HK-2 (cell line): ENCODE results near the gene PPP1CA.
A peak's percentile ranks its signal among the peaks of the same experiment; 100 is the strongest.
"Not testable (repeated sequence)": the region's sequence is repeated elsewhere in the genome, so short reads cannot be mapped to it uniquely, and the experiment has no call there.

Experiments used
- DNase-seq: peaks from one replicate; pipeline ENCODE4 v3.0.0-alpha.2; 2018; ENCODE audit not compliant: unreplicated experiment

Gene PPP1CA

DNA sequence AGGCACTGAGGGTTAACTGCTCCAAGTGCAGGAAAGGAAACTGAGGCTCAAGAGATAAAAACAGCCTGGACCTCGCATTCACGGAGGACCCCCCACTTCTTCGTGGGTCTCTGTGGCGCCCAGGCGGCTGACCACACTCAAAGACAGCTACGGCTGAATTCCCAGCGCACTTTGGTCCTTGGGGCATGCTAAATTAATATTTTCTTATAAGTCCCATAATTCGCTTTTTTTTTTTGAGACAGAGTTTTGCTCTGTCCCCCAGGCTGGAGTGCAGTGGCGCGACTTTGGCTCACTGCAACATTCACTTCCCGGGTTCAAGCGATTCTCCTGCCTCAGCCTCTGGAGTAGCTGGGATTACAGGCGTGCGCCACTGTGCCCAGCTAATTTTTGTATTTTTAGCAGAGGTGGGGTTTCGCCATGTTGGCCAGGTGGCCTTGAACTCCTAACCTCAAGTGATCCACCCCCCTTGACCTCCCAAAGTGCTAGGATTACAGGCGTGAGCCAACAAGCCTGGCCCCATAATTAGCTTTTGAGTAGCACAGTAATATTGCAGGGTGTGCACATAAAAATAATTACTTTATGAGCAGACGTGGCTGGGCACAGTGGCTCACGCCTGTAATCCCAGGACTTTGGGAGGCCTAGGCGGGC is 658 bp upstream of the PPP1CA start:
- DNase-seq: not testable (repeated sequence)

DNA sequence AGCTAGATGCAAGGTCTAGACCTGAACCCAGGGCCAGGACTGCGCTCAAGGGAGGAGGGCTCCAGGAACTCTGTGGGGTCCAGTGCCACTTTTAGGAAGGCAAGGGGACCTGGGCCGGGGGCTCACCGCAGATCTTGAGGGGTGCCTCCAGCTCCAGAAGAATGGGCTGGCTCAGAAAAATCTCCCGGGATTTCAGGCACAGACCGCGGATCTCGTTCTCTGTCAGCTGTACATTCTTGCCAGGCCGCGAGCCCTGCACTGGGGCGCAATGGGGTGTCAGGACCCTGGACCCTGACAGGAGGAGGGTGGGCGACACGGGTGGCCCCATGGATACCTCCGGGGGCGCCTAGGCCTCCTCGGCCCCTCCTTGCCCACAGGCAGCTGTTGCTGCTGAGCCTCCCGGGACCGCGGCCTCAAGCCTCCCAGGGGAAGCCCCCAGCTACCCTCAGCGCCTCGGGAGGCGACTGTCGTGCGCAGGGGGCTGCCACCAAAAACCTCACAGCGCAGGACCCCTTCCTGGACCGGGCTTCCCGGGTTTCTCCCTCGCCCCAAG is 640 bp downstream of the PPP1CA start:
- DNase-seq: no peak

DNA sequence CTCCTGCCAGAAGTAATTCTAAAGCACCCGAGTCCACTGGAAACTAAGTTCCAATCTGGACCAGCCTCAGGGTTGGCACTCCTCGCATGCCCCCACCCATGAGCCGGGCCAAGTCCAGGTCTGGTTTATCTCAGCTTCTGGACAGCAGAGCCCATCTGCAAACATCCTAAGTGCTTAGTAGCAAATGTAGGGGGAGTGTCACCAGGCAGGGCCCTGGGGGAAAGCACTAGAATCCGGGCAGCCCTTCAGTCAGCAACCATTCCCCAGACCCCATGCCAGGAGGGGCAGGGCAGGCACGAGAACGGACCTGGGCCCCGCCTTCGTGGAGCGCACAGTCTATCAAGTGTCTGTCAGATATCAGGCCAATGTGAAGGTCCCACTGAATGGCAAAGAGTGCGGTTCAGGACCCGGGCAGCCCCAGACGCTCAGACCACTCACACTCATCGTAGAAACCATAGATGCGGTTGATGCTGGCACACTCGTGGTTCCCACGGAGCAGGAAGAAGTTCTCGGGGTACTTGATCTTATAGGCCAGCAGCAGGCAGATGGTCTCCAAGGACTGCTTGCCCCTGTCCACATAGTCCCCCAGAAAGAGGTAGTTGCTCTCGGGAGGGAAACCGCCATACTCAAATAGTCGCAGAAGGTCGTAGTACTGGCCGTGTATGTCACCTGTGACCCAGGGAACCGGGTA is 1.3 kb downstream of the PPP1CA start:
- no peak for DNase-seq

DNA sequence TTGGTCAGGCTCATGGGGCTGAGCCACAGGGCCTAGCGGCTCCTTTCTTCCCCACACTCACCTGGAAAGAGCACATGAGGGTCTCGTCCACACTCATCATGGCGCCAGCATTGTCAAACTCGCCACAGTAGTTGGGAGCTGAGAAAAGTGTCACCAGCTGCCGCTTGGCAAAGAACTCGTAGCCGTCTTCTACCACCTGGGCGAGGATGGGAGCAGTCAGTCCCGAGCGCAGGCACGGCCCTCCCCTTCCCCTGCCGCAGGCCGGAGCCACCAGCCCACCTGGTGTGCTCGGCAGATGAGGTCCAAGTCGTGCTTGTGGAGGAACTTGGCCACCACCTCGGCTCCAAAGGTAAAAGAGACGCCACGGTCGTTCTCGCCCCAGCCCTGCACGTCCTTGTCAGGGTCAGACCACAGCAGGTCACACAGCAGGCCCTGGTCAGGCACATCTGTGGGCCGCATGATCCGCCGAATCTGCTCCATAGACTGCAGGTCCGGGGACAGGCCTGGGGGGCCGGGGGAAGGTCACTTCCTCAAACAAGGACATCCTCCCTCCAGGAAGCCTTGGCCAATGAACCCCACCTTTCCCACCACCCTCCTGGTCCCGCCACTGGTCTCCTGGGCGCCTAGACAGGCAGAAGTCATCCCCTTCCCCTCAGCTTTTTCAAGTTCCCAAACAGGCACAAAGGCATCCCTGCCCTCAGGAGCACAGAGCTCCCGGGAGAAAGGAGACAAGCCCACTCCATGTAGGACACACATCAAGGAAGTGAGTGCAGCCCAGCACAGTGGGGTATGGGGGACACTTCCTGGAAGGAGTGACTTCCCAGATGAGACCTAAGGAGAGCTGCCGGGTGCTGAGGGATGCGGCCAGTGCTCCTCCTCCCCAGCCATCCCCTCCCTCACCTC is 2.7 kb downstream of the PPP1CA start:
- no peak for DNase-seq

GRCh38 chr11:67397986-67398660 is 3.5 kb downstream of the PPP1CA start:
- DNase-seq: no peak

- DNase-seq: no peak
Observed at GRCh38 chr11:67397536-67397935, 4.1 kb downstream of the PPP1CA start.

DNA sequence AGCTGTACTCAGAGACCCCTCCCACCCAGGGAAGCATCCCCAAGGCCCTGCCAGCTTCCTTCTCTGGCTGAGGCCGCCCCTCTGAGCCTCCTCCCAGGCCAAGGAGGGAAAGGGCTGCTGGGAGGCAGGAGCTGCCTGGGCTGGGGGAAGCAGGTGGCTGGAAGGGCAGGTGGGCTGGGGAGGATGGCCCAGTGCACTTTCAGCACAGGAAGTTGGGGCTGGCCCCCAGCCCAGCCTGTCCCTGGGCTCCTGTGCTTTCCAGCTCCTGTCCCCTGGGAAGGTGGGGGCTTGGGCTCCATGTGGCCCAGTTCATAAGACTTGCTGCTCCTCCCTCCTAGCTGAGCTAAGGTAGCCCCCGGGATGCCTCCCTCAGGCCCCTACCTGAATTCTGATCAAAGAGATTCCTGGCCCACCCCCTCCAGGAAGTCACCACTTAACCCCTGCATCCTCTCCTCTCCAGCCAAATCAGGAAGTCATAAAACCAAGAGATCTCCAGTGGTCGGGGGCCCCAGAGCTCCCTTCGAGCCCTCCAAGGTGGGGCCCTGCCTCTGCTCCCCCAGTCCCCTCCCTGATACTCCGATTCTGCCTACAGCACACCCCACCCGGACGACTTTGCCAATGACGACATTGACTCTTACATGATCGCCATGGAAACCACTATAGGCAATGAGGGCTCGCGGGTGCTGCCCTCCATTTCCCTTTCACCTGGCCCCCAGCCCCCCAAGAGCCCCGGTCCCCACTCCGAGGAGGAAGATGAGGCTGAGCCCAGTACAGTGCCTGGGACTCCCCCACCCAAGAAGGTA is 4.9 kb downstream of the PPP1CA start:
- no peak for DNase-seq

DNA sequence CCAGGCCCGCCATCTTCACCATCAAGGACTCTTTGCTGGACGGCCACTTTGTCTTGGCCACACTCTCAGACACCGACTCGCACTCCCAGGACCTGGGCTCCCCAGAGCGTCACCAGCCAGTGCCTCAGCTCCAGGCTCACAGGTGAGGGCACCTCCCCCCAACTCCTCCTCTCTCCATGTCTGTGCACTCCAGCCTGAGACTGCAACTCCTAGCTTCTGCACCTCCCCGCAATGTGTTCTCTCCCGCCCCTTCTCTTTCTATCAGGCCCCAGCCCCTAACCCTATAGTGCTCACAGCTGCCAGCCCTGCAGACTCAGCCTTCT is 5.4 kb downstream of the PPP1CA start:
- no peak for DNase-seq

GRCh38 chr11:67395555-67396258 is 6.0 kb downstream of the PPP1CA start:
- DNase-seq: no peak

DNA sequence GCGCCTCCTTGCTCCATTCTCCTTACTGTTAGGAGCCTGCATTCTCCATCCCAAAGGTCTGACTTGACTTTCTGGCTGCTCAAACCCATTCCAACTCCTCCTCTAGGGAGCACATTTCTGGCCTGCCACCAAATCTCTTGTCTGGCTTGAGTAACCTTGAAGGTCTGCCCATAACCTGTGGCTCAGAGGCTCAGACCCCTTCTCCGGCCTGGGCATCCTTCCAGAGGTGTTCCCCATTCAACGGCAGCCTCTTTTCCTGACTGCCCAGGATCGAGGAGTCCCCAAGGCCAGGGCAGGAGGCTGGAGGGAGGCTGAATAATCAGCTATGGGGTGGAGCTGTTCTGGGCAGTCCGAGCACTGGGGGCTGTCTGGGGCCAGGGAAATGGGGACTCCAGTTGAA is 7.7 kb downstream of the PPP1CA start:
- no peak for DNase-seq

DNA sequence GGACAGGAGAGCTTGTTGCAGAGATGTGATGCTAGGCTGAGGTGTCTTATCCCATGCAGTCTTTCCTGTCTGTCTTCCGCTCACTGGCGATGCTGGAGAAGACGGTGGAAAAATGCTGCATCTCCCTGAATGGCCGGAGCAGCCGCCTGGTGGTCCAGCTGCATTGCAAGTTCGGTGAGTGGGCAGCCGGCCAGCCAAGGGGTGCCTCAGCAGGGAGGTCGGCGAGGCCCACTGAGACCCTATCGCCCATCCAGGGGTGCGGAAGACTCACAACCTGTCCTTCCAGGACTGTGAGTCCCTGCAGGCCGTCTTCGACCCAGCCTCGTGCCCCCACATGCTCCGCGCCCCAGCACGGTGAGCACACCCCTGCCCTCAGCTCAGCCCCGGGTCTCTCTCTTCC is 8.2 kb downstream of the PPP1CA start:
- no peak for DNase-seq

DNA sequence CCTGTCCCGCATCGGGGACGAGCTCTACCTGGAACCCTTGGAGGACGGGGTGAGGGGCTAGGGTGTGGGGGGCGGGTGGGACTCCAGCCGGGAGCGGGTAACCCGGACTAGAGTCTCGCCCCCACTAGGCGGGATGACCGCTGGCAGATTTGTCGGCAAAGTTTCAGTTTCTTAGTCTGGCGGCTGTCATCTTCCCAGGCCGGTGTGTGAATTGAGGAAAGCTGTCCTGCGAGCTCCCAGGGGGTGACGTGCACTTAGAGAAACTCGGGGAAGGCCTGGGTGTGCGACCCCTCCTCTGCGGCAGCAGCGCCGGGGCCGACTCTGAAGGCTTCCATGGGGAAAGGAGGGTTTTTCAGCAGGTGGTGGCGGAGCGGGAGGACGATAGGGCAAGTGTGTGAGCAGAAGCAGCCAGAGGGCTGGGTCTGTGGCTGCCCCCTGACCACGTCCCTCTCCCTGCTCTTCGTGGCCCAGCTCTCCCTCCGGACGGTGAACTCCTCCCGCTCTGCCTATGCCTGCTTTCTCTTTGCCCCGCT is 9.4 kb downstream of the PPP1CA start:
- DNase-seq: no peak

- peak; percentile 86 for DNase-seq
Observed at GRCh38 chr11:67391304-67392182, 10.1 kb downstream of the PPP1CA start, which contains the start of gene RAD9A. Gene RAD9A, plus strand, starts transcription at chr11:67391986. Its CDS starts 59 bp downstream, at chr11:67392045.

DNA sequence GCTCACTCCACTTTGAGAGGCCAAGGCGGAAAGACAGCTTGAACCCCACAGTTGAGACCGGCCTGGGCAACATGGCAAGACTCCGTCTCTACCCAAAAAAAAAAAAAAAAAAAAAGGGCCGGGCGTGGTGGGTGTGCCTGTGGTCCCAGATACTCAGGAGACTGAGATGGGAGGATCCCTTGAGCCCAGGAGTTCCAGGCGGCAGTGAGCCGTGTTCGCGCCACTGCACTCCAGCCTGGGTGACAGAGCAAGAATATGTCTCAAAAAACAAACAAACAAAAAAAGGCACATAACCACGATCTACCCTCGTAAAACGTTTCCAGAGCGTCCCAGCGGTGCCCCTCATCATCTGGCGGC is 10.7 kb downstream of the PPP1CA start:
- DNase-seq: no peak

GRCh38 chr11:67389477-67389876 is 12.2 kb downstream of the PPP1CA start:
- no peak for DNase-seq

DNA sequence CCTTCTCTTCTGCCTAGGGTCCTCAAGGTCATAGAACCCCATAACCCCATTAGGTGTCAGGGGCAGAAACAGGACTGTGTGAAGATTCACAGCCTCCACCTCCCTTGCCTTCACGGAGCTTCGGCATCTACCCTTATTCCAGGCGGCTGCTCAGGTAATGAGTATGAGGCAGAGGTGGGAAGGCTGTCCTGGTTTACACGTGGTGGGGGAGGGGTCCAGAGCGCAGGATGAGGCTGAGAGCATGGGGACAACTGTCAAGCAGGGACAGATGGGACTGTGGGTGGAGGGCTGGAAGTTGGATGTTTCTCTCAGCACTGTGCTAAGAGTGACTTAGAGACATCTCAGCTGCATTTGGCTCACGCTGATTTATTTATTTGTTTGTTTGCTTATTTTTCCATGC is 14.1 kb downstream of the PPP1CA start:
- no peak for DNase-seq

DNA sequence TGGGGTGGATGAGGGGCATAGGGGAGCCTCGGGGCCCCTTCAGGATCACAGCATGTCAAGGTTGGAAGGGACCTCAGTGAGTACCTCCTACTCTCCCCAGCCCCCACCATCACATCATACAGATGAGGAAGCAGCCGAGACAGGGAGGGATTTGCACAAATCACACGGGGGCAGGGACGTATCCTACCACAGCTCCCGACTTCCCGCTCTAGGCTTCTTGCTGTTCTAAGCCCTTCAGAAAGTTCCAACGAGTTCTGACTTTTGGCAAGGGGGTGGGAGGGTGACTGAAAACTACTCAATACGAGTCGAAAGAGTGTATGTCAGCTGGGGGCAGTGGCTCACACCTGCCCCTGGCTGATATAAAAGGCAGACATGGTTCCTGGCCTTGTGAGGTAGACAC is 14.6 kb downstream of the PPP1CA start:
- no peak for DNase-seq

GRCh38 chr11:67384851-67385366 is 16.7 kb downstream of the PPP1CA start:
- DNase-seq: no peak
